GM15510 (cell line): ENCODE measurements around the gene IL6ST.

Source experiments
- POLR2A ChIP-seq: IDR thresholded peaks from 3 replicates; pipeline ENCODE4 v1.6.1; 2011; ENCODE audit warnings: borderline replicate concordance; ENCODE audit not compliant: insufficient read length; ENCODE audit errors: extremely low read depth

The IL6ST gene

GRCh38 chr5:55929020-55929799 lies 65.6 kb downstream of the IL6ST start:
- no peak for TF ChIP-seq POLR2A

DNA sequence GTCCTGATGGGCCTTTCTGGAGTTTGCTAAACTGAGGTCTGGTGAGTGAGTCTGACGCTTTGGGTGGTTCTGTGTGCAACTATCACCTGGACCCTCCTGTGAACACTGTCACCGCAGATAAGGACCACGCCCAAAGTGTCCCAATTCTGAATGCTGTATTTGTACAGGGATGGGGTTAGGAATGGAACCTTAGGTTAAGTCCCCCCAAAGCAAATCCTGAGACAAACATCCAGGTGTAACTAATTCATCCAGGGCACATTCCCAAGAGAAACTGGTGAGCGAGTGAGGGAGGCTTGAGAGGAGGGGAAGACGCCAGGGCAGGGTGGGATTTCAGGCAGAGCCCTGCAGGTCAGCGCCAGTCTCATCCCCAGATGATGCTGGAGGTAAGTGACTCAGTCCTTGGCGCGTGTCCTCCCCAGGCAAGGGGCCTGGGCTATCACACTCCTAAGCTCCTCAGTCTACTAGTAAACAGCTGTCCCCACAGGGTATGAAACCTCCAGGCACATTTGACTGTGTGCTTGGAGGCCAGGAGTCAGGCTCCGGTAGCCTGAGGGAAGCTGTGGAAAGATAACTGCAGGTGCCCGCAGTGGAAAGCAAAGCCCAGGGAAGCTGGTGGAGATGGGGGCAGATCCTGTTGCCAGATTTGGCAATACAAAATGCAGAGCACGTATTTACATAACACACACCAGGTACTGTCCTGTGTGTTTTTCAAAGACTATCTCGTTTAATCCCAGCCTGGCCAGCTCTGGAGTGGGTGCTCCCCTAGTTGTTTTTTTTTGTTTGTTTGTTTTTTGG lies 66.7 kb downstream of the IL6ST start:
- no peak for TF ChIP-seq POLR2A

DNA sequence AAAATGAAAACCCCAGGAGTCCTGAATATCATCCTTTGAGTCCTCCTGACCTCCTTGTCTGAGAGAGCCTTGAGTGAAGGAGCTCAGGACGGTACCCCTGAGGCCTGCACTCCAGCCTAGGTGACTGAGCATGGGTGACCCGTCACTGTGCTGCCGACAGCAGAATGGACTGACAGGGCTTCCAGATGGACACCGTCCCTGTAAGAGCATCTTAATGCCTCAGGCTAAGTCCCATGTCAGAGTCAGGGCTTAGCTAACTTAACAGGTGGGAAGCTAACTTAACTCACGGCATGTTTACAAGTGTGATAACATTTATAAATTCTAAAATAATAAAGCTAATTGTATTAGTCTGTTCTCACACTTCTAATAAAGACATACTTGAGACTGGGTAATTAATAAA lies 68.3 kb downstream of the IL6ST start:
- TF ChIP-seq POLR2A = no peak

DNA sequence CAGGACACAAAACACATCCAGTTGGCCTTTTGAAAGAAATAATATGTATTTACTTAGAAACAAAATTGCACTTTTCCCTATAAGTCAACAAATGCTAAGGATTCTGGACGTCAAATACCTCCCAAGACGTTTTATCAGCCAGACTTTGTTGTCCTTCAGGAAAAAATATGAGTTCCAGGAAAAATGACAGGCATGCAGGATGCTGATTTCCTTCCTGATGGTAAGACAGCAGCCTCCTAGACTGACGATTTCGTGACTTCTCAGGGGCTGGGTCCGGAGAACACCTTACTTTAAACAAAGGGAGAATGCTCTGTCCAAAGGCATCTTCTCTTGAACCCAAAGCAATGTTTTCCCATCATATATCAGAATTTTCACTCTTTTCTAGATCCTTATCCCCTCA lies 69.1 kb downstream of the IL6ST start:
- TF ChIP-seq POLR2A = no peak

DNA sequence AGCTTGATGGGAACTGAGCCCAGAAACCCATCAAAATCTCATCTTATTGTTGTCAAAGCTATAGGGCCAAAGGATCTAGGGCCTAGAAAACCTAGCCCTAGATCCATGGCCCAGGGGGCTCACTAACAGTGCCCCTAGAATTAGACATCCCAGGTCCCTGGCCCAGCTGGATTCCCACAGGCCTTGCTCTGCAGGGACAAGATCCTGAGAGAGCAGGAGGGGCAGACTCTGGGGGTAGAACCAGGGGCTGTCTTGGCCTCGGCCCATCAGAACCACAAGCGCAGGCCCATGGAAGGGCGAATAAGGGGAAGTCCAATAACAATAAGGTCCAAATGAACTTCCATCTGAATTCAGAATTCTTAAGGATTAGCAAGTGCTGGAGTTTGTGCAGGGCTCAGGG lies 69.6 kb downstream of the IL6ST start:
- no peak for TF ChIP-seq POLR2A

- no peak for TF ChIP-seq POLR2A
Observed at GRCh38 chr5:55924744-55925143, 70.0 kb downstream of the IL6ST start.

GRCh38 chr5:55923865-55924500 lies 70.8 kb downstream of the IL6ST start:
- no peak for TF ChIP-seq POLR2A

- no peak for TF ChIP-seq POLR2A
Observed at GRCh38 chr5:55923177-55923771, 71.5 kb downstream of the IL6ST start.

DNA sequence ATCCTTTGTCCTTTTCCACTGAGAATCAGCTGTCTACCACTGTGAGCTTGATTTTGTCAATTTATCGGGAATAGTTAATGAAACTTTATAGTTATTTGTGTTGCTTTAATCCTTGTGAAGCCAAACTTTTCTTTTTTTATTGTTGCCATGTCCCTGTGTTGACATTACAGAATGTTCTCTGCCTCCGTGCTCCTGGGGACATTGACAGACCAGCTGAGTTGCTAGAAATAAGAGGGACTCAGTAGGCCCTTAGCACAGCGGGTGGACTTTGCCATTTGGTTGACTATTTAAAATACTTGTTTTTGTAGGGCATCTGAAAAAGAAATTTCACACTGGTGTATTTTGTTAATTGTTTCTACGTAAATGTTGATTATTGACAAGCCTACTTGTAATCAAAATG lies 73.1 kb downstream of the IL6ST start:
- no peak for TF ChIP-seq POLR2A

DNA sequence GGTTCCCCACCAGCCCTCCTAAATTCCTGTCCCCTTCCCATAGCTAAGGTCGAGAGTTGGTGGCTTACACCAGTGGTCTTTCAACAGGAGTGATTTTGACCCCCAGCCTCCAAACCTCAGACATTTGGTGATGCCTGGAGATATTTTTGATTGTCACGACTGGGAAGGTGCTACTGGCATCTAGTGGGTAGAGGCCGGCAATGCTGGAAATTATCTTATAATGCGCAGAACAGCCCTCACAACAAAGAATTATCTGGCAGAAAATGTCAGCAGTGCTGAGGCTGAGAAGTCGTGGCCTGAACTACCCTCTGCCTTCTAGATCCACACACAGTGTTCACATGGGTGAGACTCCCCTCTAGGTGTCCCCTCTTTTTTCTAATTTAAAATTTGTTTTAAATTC lies 74.0 kb downstream of the IL6ST start:
- TF ChIP-seq POLR2A = no peak

DNA sequence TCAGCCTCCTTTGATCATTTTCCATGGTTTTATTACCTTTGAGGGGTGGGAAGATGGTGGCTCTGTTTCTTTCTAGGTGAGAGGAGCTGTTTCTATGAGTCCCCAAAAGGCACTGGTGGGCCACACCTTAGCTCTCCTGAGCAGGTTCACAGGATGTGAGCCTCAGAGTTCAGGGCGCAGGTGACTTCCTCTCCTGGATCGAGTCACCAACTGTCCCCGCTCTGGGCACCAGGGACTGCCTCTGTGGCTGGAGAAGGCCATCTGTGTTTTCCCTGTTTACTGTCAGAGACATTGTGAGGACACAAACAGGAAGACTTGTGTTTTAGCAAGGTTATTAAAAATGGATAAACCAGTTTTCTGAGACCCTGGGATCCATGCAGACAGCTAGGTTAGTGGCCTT lies 75.1 kb downstream of the IL6ST start:
- no peak for TF ChIP-seq POLR2A

DNA sequence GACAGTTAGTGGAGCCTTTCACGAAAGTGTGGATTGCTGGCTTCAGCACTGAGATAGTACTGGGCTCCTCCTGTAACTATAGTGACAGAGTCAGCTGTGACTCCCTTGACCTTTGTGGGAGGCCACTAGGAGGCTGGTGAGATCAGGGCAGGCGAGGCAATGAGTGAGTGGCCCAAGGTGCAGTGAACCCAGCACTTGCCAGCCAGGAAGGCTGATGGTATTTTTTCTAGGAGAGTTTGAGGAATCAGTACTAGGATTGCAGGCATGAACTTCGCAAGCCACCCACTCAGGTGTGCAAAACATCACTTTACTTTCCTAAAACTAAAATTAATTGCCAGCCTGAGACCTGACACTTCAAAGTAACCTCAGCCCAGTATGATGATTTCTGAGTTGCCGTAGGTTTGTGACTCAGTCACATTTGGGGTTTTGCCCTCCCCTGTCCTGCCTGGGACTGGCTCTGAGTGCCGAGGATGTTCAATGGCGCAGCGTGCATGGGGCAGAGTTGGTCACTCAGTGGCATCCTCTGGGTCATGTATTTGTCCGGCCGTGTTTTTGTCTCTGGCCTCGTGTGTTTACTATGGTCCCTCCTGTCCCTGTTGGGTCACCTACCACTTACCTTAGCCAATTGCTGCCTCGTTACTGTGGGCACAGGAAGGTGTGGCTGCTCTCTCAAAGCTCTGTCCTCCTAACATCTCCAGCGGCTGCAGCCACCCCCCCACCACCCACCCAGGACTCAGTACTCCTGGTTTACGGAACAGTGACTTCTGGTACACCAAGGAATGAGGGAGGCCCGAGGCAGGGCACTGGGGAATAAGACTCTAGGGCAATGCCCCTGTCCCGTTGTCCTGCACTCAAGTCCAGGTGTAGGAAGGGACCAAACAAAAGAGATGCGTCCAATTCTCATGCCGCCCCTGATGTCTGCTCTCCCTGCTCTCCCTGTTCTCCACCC lies 76.4 kb downstream of the IL6ST start:
- no peak for TF ChIP-seq POLR2A

GRCh38 chr5:55917402-55918086 lies 77.2 kb downstream of the IL6ST start:
- no peak for TF ChIP-seq POLR2A
